ENCODE data around the gene DNASE1L3.

The DNASE1L3 gene

GRCh38 chr3:58180940-58181587, 29.7 kb downstream of the DNASE1L3 start:
- FAIRE-seq (no peak), DNase-seq (ENCODE audit: extremely low spot score, insufficient read length, low read depth) (no peak)

GRCh38 chr3:58180099-58180880, 30.5 kb downstream of the DNASE1L3 start:
- DNase-seq (ENCODE audit: extremely low spot score, insufficient read length, low read depth) (no peak), FAIRE-seq (no peak)

GRCh38 chr3:58179235-58180098, 31.3 kb downstream of the DNASE1L3 start:
- no peak for DNase-seq (ENCODE audit: extremely low spot score, insufficient read length, low read depth)
- no peak for FAIRE-seq

GRCh38 chr3:58178528-58179234, 32.1 kb downstream of the DNASE1L3 start:
- FAIRE-seq, result no peak
- no peak for DNase-seq (ENCODE audit: extremely low spot score, insufficient read length, low read depth)

- FAIRE-seq (peak; percentile 84), DNase-seq (ENCODE audit: extremely low spot score, insufficient read length, low read depth) (peak; percentile 77)
These were observed 32.8 kb downstream of the DNASE1L3 start for GRCh38 chr3:58177747-58178527.

- no peak for FAIRE-seq
- no peak for DNase-seq (ENCODE audit: extremely low spot score, insufficient read length, low read depth)
These were observed 33.8 kb downstream of the DNASE1L3 start for GRCh38 chr3:58176827-58177489.

GRCh38 chr3:58176185-58176530, 34.6 kb downstream of the DNASE1L3 start:
- FAIRE-seq, result no peak
- DNase-seq (ENCODE audit: extremely low spot score, insufficient read length, low read depth), result no peak

- DNase-seq (ENCODE audit: extremely low spot score, insufficient read length, low read depth) (no peak), FAIRE-seq (no peak)
These were observed 35.2 kb downstream of the DNASE1L3 start for GRCh38 chr3:58175437-58176184.

GRCh38 chr3:58175187-58175436, 35.7 kb downstream of the DNASE1L3 start:
- FAIRE-seq, result no peak
- no peak for DNase-seq (ENCODE audit: extremely low spot score, insufficient read length, low read depth)

- no peak for FAIRE-seq
- DNase-seq (ENCODE audit: extremely low spot score, insufficient read length, low read depth), result no peak
These were observed 36.9 kb downstream of the DNASE1L3 start for GRCh38 chr3:58173669-58174398.

- no peak for DNase-seq (ENCODE audit: extremely low spot score, insufficient read length, low read depth)
- FAIRE-seq, result no peak
These were observed 37.6 kb downstream of the DNASE1L3 start for GRCh38 chr3:58173029-58173668.

GRCh38 chr3:58171126-58171525, 39.6 kb downstream of the DNASE1L3 start:
- no peak for DNase-seq (ENCODE audit: extremely low spot score, insufficient read length, low read depth)
- FAIRE-seq, result no peak

- no peak for DNase-seq (ENCODE audit: extremely low spot score, insufficient read length, low read depth)
- FAIRE-seq, result no peak
These were observed 40.4 kb downstream of the DNASE1L3 start for GRCh38 chr3:58170376-58170775.

- no peak for DNase-seq (ENCODE audit: extremely low spot score, insufficient read length, low read depth)
- no peak for FAIRE-seq
These were observed 41.4 kb downstream of the DNASE1L3 start for GRCh38 chr3:58169371-58169770.

GRCh38 chr3:58168498-58168897, 42.3 kb downstream of the DNASE1L3 start:
- DNase-seq (ENCODE audit: extremely low spot score, insufficient read length, low read depth), result no peak
- FAIRE-seq, result no peak

- FAIRE-seq (peak; percentile 85), DNase-seq (ENCODE audit: extremely low spot score, insufficient read length, low read depth) (peak; percentile 64)
These were observed 43.1 kb downstream of the DNASE1L3 start for GRCh38 chr3:58167431-58168351.

Measured in GM18507 (cell line).